Activated CD4-positive, alpha-beta T cell treated with anti-CD3 and anti-CD28 coated beads for 36 hours (primary cell): ENCODE results near the gene ATXN7L2. TPM values are rescaled to one million over a fixed set of nuclear protein-coding genes. Genes with fewer than 3 reads are reported as not detected.

Source experiments
- ATAC-seq: fragments of 200-7000 bp; cut with Tn5 transposase; one replicate; pipeline ENCODE4 v1.10.0; 2021; ENCODE audit warnings: mild to moderate bottlenecking, moderate library complexity
- CTCF ChIA-PET: fragments of 350-600 bp; sonication (Branson Sonifier 250); formaldehyde crosslinking; loops from one replicate; lab custom pipeline; 2021; ENCODE audit warnings: antibody characterized with exemption; lab: Charles Lee
- POLR2A ChIA-PET: fragments of 350-600 bp; sonication (Branson Sonifier 250); formaldehyde crosslinking; loops from one replicate; lab custom pipeline; 2021; ENCODE audit warnings: antibody characterized with exemption, inconsistent platforms; lab: Charles Lee
- DNase-seq: peaks from one replicate; pipeline ENCODE4 v3.0.0-alpha.2; 2020
- H3K27ac Mint-ChIP-seq: one replicate; pipeline ENCODE4 v1.8.0; 2021; ENCODE audit warnings: mixed read lengths
- H3K27me3 Mint-ChIP-seq: one replicate; pipeline ENCODE4 v1.8.0; 2021; ENCODE audit warnings: mixed read lengths
- H3K36me3 Mint-ChIP-seq: one replicate; pipeline ENCODE4 v1.8.0; 2021; ENCODE audit warnings: low read depth, mixed read lengths
- H3K4me1 Mint-ChIP-seq: one replicate; pipeline ENCODE4 v1.8.0; 2021; ENCODE audit warnings: mixed read lengths
- H3K4me3 Mint-ChIP-seq: one replicate; pipeline ENCODE4 v1.8.0; 2021; ENCODE audit warnings: mild to moderate bottlenecking, moderate library complexity, mixed read lengths
- H3K9me3 Mint-ChIP-seq: one replicate; pipeline ENCODE4 v1.8.0; 2021; ENCODE audit warnings: low read depth, mixed read lengths
- intact Hi-C, 2 experiments: fragments of 100-400 bp; cut with DNase I in 1 of 2; cut with micrococcal nuclease in 1 of 2; formaldehyde crosslinking; loops; one replicate each; pipeline versions ENCODE4 v1.14.2 to v1.15.1; 2022 to 2024; cut with DNase I, micrococcal nuclease
- total RNA-seq, 2 experiments: library from RNA; stranded (reverse); gene quantifications; one replicate each; pipeline ENCODE4 v1.2.3, GENCODE V29; 2021

ATXN7L2 gene
- total RNA-seq, 2 experiments from 2014 or later, result 11.7 to 13.0 TPM

- peaks cover 8% of the 10 kb centered on the region for H3K4me1 Mint-ChIP-seq
- no peaks in the 10 kb centered on the region for H3K36me3 Mint-ChIP-seq
- ChIA-PET POLR2A (no interaction called here), CTCF (interaction anchor here (0.8 kb wide), 1 partner anchor 12 kb away, joined by 3 read pairs; no protein-coding TSS in a partner anchor)
- DNase-seq (no peak), ATAC-seq (no peak)
- no peak overlapping the region for H3K4me3 Mint-ChIP-seq
- H3K9me3 Mint-ChIP-seq, result no peaks in the 10 kb centered on the region
- intact Hi-C loops, result no loop called here
- no peak overlapping the region for H3K27ac Mint-ChIP-seq
- H3K27me3 Mint-ChIP-seq, result peaks cover 11% of the 10 kb centered on the region
These were observed 5.9 kb upstream of the ATXN7L2 start for GRCh38 chr1:109477821-109478220.

- DNase-seq, result peak; percentile 68
- intact Hi-C loops, result no loop called here
- no peak for ATAC-seq
- Mint-ChIP-seq H3K4me3 (no peak overlapping the region), H3K9me3 (no peaks in the 10 kb centered on the region), H3K27ac (no peak overlapping the region), H3K4me1 (peaks cover 15% of the 10 kb centered on the region), H3K36me3 (no peaks in the 10 kb centered on the region), H3K27me3 (peaks cover 11% of the 10 kb centered on the region)
- CTCF ChIA-PET, result interaction anchor here (0.6 to 1.3 kb wide), 4 partner anchors 11 to 63 kb away, joined by 3 to 4 read pairs (median 3); no protein-coding TSS in a partner anchor
- POLR2A ChIA-PET, result no interaction called here
These were observed 4.9 kb upstream of the ATXN7L2 start for GRCh38 chr1:109478806-109479205.

GRCh38 chr1:109479311-109479710 lies 4.4 kb upstream of the ATXN7L2 start:
- no peaks in the 10 kb centered on the region for H3K36me3 Mint-ChIP-seq
- ATAC-seq (no peak), DNase-seq (no peak)
- POLR2A ChIA-PET, result no interaction called here
- peaks cover 9% of the 10 kb centered on the region for H3K27me3 Mint-ChIP-seq
- intact Hi-C loops, result no loop called here
- CTCF ChIA-PET, result interaction anchor here (0.6 to 1.3 kb wide), 6 partner anchors 10 to 63 kb away, joined by 3 to 4 read pairs (median 3); no protein-coding TSS in a partner anchor
- no peak overlapping the region for H3K4me3 Mint-ChIP-seq
- no peak overlapping the region for H3K27ac Mint-ChIP-seq
- H3K9me3 Mint-ChIP-seq, result no peaks in the 10 kb centered on the region
- H3K4me1 Mint-ChIP-seq, result peaks cover 17% of the 10 kb centered on the region

GRCh38 chr1:109479901-109480300 lies 3.8 kb upstream of the ATXN7L2 start:
- no peak overlapping the region for H3K4me3 Mint-ChIP-seq
- POLR2A ChIA-PET, result no interaction called here
- DNase-seq, result no peak
- CTCF ChIA-PET, result interaction anchor here (0.6 to 1.2 kb wide), 3 partner anchors 11 to 55 kb away, joined by 3 to 4 read pairs (median 3); no protein-coding TSS in a partner anchor
- peaks cover 9% of the 10 kb centered on the region for H3K27me3 Mint-ChIP-seq
- H3K4me1 Mint-ChIP-seq, result peaks cover 20% of the 10 kb centered on the region
- ATAC-seq, result no peak
- no peaks in the 10 kb centered on the region for H3K36me3 Mint-ChIP-seq
- H3K9me3 Mint-ChIP-seq, result no peaks in the 10 kb centered on the region
- H3K27ac Mint-ChIP-seq, result no peak overlapping the region
- intact Hi-C loops, result loop anchor here (5.0 kb wide), 4 partner anchors 142 to 733 kb away; partner anchors contain the start of genes STXBP3 (in 1 of the 2), TMEM167B (in 1 of the 2) and WDR47 (in 1 of the 2)

- POLR2A ChIA-PET, result interaction anchor here (1.1 kb wide), 1 partner anchor 54 kb away, joined by 3 read pairs; no protein-coding TSS in a partner anchor
- peaks cover 33% of the 10 kb centered on the region for H3K4me1 Mint-ChIP-seq
- peaks cover 6% of the 10 kb centered on the region for H3K36me3 Mint-ChIP-seq
These were observed 2.1 kb upstream of the ATXN7L2 start for GRCh38 chr1:109481646-109482045.

GRCh38 chr1:109482242-109482641 lies 1.5 kb upstream of the ATXN7L2 start:
- no peak overlapping the region for H3K4me3 Mint-ChIP-seq
- POLR2A ChIA-PET, result interaction anchor here (1.1 kb wide), 1 partner anchor 54 kb away, joined by 3 read pairs; no protein-coding TSS in a partner anchor
- ATAC-seq (no peak), DNase-seq (no peak)
- intact Hi-C loops, result loop anchor here (2.0 to 5.0 kb wide), 5 partner anchors 140 to 735 kb away; partner anchors contain the start of genes STXBP3 (in 1 of the 2), TMEM167B (in 1 of the 2) and WDR47 (in 1 of the 2)
- no peaks in the 10 kb centered on the region for H3K9me3 Mint-ChIP-seq
- H3K36me3 Mint-ChIP-seq, result peaks cover 6% of the 10 kb centered on the region
- peaks cover 33% of the 10 kb centered on the region for H3K4me1 Mint-ChIP-seq
- H3K27ac Mint-ChIP-seq, result no peak overlapping the region
- CTCF ChIA-PET, result interaction anchor here (1.1 to 2.9 kb wide), 7 partner anchors 8 to 82 kb away, joined by 4 to 26 read pairs (median 7); partner anchors contain the start of gene CYB561D1
- peaks cover 2% of the 10 kb centered on the region for H3K27me3 Mint-ChIP-seq

More at GRCh38 chr1:109481646-109482045, 2.1 kb upstream of the ATXN7L2 start:
- CTCF ChIA-PET, result interaction anchor here (0.7 to 2.9 kb wide), 5 partner anchors 9 to 55 kb away, joined by 3 to 26 read pairs (median 11); partner anchors contain the start of gene CYB561D1
- no peak for DNase-seq
- ATAC-seq, result no peak
- H3K9me3 Mint-ChIP-seq, result no peaks in the 10 kb centered on the region
- H3K27ac Mint-ChIP-seq, result no peak overlapping the region
- H3K4me3 Mint-ChIP-seq, result no peak overlapping the region
- intact Hi-C loops, result loop anchor here (2.0 to 5.0 kb wide), 5 partner anchors 141 to 734 kb away; partner anchors contain the start of genes STXBP3 (in 1 of the 2), TMEM167B (in 1 of the 2) and WDR47 (in 1 of the 2)
- peaks cover 2% of the 10 kb centered on the region for H3K27me3 Mint-ChIP-seq

- ChIA-PET POLR2A (interaction anchor here (0.6 to 1.7 kb wide), 6 partner anchors 10 to 200 kb away, joined by 3 to 8 read pairs (median 3); partner anchors contain the start of genes CYB561D1 and PSRC1), CTCF (interaction anchor here (0.5 to 3.6 kb wide), 21 partner anchors 7 to 1299 kb away, joined by 3 to 26 read pairs (median 4); partner anchors contain the start of gene CYB561D1)
- ATAC-seq (peak; percentile 47), DNase-seq (peak; percentile 60)
- Mint-ChIP-seq H3K27me3 (peaks cover 2% of the 10 kb centered on the region), H3K4me1 (peaks cover 33% of the 10 kb centered on the region), H3K9me3 (no peaks in the 10 kb centered on the region), H3K36me3 (peaks cover 9% of the 10 kb centered on the region), H3K27ac (peak overlapping the region; percentile 89), H3K4me3 (peak overlapping the region; percentile 88)
- intact Hi-C loops, result loop anchor here (1.0 to 5.0 kb wide), 12 partner anchors 11 to 856 kb away; partner anchors contain the start of genes PSMA5 (in 2 of the 2), AHCYL1 (in 1 of the 2), AMIGO1 (in 1 of the 2) and CYB561D1 (in 1 of the 2)
These were observed 674 bp upstream of the ATXN7L2 start for GRCh38 chr1:109482791-109483671.

GRCh38 chr1:109484519-109484975 lies 842 bp downstream of the ATXN7L2 start:
- CTCF ChIA-PET, result interaction anchor here (0.7 to 3.6 kb wide), 7 partner anchors 9 to 50 kb away, joined by 4 to 26 read pairs (median 13); partner anchors contain the start of gene CYB561D1
- Mint-ChIP-seq H3K27me3 (no peaks in the 10 kb centered on the region), H3K9me3 (no peaks in the 10 kb centered on the region), H3K27ac (peak overlapping the region; percentile 96), H3K36me3 (peaks cover 9% of the 10 kb centered on the region), H3K4me1 (peaks cover 33% of the 10 kb centered on the region), H3K4me3 (peak overlapping the region; percentile 88)
- intact Hi-C loops, result loop anchor here (1.0 to 5.0 kb wide), 6 partner anchors 136 to 737 kb away; partner anchors contain the start of genes CELSR2 (in 1 of the 2), STXBP3 (in 1 of the 2), TMEM167B (in 1 of the 2) and WDR47 (in 1 of the 2)
- POLR2A ChIA-PET, result interaction anchor here (1.4 to 1.7 kb wide), 2 partner anchors 9 to 59 kb away, joined by 4 to 8 read pairs; partner anchors contain the start of gene CYB561D1
- DNase-seq (peak; percentile 40), ATAC-seq (no peak)

- POLR2A ChIA-PET, result no interaction called here
- Mint-ChIP-seq H3K36me3 (peaks cover 11% of the 10 kb centered on the region), H3K4me3 (peak overlapping the region; percentile 88), H3K27me3 (no peaks in the 10 kb centered on the region), H3K27ac (peak overlapping the region; percentile 96), H3K4me1 (peaks cover 33% of the 10 kb centered on the region), H3K9me3 (no peaks in the 10 kb centered on the region)
- CTCF ChIA-PET, result interaction anchor here (0.6 to 3.6 kb wide), 7 partner anchors 9 to 49 kb away, joined by 4 to 16 read pairs (median 8); partner anchors contain the start of gene CYB561D1
- intact Hi-C loops, result loop anchor here in 1 of 2 experiments (2.0 kb wide), 1 partner anchor 136 kb away; no protein-coding TSS in a partner anchor
- DNase-seq (peak; percentile 25), ATAC-seq (no peak)
These were observed 1.3 kb downstream of the ATXN7L2 start for GRCh38 chr1:109485001-109485400.

- no peak overlapping the region for H3K27ac Mint-ChIP-seq
- ATAC-seq (no peak), DNase-seq (no peak)
- no peaks in the 10 kb centered on the region for H3K9me3 Mint-ChIP-seq
- H3K27me3 Mint-ChIP-seq, result no peaks in the 10 kb centered on the region
- ChIA-PET POLR2A (no interaction called here), CTCF (interaction anchor here (0.7 to 26.9 kb wide), 4 partner anchors 16 to 388 kb away, joined by 3 to 864 read pairs (median 10); partner anchors contain the start of gene GPR61)
- intact Hi-C loops, result no loop called here
- no peak overlapping the region for H3K4me3 Mint-ChIP-seq
- peaks cover 31% of the 10 kb centered on the region for H3K4me1 Mint-ChIP-seq
- peaks cover 13% of the 10 kb centered on the region for H3K36me3 Mint-ChIP-seq
These were observed 3.6 kb downstream of the ATXN7L2 start for GRCh38 chr1:109487261-109487660.
